AG09309 (cell line): ENCODE results near the gene MTF1.

ENCODE experiments used
- DNase-seq: peaks from one replicate; pipeline ENCODE4 v3.0.0-alpha.2; 2010; ENCODE audit warnings: low read depth
- H3K4me3 ChIP-seq: 2 replicates; pipeline ENCODE4 v1.5.1; 2011; ENCODE audit warnings: mild to moderate bottlenecking, low read depth, low read length, moderate library complexity; ENCODE audit not compliant: control insufficient read depth
- CTCF ChIP-seq: IDR thresholded peaks from 2 replicates; pipeline ENCODE4 v1.5.1; 2011; ENCODE audit warnings: mild to moderate bottlenecking, low read depth, low read length, inconsistent platforms; ENCODE audit not compliant: insufficient read depth, control insufficient read depth; ENCODE audit errors: missing control alignments

Gene MTF1

GRCh38 chr1:37761416-37762095 lies 97.8 kb downstream of the MTF1 start:
- DNase-seq, result no peak
- TF ChIP-seq CTCF, result no peak
- no peak overlapping the region for H3K4me3 ChIP-seq
